GM20431 (cell line): ENCODE data around the gene SIDT1.

Source experiments
- in situ Hi-C: fragments of 300-500 bp; cut with MseI, MboI; formaldehyde crosslinking; loops from one replicate; pipeline ENCODE4 v1.15.0; 2020; ENCODE audit warnings: low sequenced_read_pairs; ENCODE audit not compliant: unreplicated experiment

SIDT1 gene

DNA sequence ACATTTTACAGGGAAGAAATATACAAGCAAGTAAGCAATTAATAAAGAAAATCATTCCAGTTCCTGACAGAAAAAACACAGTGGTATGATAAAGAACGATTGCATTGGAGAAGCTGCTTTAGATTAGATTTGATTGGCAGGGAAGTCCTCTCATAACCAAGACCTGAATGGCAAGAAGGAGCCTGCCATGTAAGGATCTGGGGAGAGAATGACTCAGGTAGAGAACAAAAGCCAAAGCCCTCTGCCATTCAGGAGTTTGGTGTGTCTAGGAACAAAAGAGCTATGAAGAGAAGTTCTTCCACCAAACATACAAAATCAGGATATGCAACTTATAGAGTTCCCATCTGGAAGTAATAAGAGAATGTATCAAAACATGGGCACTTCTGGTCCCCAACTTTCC lies 57.6 kb downstream of the SIDT1 start:
- in situ Hi-C loops, result no loop called here

DNA sequence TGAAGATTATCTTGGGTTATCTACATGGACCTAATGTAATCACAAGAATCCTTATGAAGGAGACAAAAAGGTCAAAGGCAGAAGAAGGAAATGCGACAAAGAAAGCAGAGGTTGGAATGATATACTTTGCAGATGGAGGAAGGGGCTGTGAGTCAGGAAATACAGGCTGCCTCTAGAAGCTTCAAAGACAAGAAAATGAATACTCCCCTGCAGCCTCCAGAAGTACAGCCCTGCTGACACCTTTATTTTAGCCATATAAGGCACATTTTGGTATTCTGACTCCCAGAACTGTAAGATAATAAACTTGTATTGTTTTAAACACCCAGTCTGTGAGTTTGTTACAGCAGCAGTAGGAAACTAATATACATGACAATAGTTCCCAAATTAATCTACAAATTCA lies 58.6 kb downstream of the SIDT1 start:
- in situ Hi-C loops, result no loop called here

DNA sequence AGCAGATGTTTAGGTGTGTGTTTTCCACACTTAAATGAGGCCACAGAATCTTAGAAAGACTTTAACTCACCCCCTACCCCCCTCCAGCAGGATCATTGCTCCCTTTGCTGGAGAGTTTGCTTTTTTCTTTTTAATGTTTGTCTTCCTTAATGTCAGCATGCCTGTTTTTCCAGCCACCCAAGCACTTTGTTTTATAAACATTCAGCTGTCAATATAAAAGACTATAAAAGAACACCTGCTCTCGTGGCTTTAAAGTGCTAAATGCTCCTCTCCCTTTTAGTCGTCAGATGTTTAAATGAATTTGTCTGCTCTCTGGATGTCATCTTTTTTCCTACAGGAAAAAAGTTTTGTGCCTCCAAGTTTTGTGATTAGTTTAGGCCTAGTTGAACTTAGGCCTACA lies 61.7 kb downstream of the SIDT1 start:
- in situ Hi-C loops, result no loop called here

DNA sequence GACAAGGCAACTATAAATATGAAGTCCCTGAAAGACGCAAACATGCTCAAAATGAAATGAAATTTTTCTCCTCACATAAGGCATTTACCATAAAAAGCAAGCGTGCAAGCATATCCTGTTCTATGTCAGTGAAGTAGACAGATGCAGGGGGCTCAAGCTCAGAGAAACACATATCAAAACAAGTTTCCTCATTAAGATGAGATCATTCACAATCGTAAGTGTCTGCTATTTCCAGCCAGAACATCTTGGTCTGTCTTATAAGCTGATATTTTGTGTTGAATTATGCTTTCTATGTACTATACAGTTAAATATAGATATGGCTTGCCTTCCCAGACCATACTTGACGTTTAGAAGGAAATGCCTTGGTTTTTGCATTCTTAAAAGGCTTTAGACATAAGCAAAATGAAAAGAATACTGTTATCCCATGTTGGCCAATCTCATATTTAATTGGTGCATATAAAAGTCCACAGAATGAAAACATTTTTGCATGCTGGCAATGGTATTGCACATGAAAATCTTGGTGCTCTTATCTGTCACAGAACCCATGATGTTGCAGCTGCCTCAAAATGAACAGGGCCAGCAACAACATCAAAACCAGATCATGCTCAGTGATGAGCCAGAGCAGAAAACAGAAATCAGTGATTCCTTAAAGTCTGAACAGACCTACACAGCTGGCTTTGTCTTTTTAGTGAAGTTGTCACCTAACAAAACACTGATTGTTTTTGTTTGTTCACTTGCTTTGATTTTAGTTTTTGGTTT lies 65.4 kb downstream of the SIDT1 start:
- in situ Hi-C loops, result no loop called here

DNA sequence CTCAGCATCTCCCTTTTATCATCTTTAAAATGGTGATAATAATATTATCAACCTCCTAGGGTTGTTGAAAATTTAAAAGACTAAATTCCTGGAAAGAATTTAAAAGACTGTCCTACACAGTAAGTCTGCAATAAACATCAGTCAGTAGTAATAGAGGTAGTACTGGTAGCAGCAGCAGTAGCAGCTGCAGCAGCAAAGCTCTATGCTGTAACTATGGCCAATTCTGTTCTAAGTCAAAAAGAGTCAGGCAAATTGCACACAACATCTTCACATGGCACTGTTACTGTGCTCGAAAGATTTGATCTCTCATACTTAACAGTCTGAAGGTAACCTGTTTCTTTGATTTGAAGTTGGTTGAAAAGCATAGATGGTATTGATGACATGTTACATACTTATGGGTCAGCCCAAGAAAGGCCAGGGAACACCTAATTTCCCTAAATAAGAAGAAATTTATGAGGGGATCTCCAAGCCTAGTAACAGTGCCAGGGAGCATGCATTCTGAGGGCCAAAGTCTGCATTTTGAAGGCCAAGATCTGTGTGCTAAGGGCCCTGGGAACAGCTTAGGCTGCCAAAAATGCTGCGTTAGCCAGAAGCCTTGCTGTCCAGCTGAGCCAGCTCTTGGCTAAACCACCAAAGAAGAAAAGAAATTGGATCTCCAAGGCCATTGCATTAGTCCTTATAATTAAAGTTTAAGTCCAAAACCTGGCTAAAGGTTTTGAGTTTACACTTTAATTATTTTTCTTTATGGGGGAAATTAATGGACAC lies 68.2 kb downstream of the SIDT1 start:
- in situ Hi-C loops, result no loop called here

DNA sequence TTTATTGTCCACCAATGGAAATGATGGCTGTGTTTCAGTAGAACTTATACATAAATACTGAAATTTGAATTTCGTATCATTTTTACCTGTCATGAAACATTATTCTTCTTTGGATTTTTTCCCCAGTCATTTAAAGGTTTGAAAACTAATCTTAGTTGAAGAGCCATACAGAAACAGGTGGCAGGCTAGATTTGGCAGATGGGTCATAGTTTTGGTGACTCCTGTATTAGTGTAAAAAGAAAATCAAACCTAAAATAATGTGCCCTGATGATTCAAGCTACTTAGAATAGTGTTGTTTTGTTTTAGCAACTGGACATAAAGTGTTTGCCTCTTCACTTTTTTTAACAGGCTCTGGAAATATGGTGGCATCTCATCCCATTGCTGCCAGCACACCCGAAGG lies 68.9 kb downstream of the SIDT1 start:
- in situ Hi-C loops, result no loop called here

DNA sequence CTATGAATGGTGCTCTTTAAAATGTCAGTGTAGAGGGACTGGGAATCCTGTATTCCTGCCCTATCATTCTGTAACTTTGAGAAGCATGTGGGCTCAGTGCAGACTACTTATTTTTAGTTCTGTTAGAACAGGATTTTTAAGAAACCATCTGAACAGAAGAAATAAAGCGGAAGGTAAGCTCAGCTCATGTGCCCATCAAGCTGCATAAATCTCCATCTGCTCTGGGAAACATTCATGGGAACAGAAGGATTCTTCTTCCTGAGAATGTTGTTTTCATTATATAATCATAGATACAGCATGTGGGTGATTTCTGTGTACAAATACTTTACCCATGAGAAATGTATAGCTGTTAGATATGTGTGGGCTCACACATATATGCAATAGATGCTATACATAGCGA lies 69.9 kb downstream of the SIDT1 start:
- in situ Hi-C loops, result no loop called here

DNA sequence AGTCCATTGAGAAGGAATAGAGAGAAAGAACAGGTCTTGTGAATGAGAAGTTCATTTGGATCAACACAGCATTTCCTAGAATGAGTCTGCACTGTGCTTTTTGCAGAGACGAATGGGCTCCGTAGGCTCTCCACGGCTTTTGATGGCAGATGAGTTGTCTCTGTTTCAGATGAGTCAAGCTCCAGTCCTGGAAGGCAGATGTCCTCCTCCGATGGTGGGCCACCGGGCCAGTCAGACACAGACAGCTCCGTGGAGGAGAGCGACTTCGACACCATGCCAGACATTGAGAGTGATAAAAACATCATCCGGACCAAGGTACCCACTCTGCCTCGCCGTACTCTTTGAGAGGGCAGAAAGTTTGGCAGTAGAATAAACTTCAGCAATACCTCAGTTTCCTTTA lies 70.5 kb downstream of the SIDT1 start:
- in situ Hi-C loops, result no loop called here

DNA sequence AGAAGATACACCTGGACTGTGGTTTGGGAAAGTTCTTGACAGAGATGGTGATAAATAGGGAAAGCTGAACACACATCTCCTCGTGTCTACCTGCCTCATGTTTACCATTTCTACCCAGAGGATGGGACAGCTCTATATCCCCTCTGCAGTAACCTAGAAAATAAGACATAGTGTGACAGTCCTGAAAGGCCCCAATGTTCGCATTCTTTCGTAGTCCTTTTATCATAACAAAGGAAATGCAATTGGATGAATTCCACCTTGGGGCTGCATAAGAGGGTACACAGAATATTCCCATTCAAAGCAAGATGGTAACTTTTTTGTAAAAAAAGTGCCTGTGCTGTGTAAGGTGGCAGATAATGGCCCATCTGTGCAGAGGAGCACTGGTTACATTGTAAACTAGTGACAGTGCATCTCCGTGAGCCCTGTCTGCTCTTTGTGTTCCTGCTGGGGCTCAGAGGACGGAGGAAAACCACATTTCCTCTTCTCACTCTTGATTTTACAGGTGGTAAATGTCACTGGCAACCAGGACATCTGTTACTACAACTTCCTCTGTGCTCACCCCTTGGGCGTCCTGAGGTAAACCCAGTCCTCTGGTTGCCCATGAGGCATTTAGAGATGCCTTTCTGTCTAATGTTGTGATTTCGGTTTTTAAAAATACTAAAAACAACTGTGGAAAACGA lies 74.3 kb downstream of the SIDT1 start:
- in situ Hi-C loops, result no loop called here

DNA sequence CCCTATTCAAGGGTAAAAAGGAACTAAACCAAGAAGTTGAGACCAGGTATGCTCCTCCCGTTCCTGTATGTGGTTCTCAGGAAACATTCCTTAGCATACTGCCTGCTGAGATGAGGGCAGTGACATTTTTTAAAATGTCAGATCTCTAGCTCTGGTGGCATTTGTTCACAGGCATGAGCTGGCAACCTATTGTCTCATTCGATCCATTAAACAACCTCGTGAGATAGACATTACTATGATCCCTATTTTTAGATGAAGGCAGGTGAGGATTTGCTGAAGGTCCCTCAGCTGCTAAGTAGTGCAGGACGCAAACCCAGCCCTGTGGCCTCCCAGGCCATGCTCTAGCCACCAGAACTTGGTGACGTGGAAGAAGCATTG lies 74.9 kb downstream of the SIDT1 start:
- in situ Hi-C loops, result no loop called here

DNA sequence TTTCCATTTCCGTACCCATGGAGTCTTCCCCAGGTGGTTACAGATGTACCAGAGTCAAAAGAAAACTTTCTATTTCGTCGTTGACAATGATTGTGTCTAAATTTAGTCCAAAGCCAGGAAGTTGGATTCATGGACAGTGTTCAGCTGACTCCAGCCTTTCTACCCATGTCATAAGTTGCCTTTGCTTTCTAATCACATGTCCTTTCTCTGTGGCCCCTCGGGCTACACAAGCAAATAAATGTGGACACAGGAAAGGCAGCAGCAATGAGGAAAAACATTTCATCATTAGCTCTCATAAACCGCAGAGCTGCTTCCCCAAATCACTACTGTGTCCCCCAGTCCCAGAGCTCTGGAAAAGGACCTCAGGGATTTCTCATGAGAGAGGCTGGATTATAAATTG lies 82.0 kb downstream of the SIDT1 start:
- in situ Hi-C loops, result no loop called here

DNA sequence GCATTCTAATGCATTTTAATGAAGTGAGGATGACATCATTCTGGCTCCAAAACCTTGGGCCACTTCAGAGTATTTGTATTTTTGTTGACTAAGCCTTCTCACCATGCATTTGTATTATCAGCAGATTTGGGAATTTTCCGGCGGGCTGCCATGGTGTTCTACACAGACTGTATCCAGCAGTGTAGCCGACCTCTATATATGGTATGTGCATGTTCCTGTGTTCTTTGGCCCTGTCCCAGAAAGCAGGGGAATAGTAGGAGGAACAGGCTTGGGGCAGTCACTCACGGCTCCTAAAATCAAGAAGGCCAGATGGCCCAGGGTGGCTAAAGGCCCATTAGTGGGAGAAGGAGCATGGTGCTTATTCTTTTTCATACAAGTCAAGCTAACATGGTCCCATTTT lies 83.6 kb downstream of the SIDT1 start:
- in situ Hi-C loops, result no loop called here

DNA sequence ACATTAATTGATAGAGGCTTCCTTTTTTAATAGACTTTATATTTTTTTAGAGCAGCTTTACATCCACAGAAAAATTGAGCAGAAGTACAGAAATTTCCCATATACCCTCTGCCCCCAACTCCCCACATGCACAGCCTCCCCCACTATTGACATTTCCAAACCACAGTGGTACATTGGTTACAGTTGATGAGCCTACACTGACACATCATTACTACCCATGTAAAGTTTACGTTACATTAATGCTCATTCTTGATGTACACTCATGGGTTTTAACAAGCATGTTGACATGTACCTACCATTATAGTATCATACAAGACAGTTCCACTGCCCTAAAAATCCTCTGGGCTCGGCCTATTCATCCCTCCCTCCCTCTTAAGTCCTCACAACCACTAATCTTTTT lies 85.4 kb downstream of the SIDT1 start:
- in situ Hi-C loops, result no loop called here

DNA sequence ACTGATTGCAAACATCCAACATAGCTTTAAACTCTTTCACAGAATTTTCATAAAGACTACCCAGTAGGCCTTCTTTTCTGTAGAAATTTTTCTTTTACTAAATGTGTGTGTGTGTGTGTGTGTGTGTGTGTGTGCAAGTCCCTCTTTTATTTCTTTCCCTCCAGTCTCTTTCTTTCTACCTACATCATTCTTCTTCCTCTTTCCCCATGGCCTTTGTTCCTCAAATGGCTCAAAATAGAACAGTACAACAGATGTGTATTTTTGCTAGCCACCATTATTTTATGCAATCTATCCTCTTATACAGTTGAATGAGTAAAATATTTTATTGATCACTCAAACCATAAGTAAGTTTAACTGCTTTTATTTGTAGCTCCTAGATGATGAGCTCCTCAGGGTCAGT lies 87.7 kb downstream of the SIDT1 start:
- in situ Hi-C loops, result no loop called here

DNA sequence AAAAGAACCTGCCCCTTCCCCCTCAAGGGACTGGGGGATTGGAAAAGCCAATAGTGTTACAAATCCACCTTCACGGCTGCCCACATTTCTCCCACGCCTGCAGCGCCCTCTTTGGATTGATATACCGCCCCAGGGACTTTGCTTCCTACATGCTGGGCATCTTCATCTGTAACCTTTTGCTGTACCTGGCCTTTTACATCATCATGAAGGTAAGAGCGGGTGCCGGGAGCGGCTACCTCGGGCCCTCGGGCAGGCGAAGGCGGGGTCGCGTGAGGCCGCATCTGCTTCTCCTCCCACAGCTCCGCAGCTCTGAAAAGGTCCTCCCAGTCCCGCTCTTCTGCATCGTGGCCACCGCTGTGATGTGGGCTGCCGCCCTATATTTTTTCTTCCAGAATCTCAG lies 91.0 kb downstream of the SIDT1 start:
- in situ Hi-C loops, result no loop called here

DNA sequence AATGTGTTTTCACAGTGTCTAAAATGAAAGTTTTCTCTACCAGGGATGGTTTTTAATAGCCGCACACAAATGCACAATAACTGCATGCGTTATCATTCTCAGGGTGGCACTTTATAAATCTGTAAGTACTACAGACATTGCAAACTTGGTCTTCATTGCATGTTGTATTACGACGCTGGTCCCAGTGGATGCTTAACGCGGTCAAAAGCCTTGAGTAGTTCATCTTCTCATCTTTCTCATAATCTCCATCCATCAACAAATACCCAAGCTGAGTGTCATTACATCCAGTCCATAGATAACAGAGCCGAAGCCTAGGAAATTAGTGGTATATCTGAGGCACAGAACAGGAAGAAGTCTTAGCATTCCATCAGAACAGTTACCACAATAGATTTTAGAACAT lies 91.5 kb downstream of the SIDT1 start:
- in situ Hi-C loops, result no loop called here

DNA sequence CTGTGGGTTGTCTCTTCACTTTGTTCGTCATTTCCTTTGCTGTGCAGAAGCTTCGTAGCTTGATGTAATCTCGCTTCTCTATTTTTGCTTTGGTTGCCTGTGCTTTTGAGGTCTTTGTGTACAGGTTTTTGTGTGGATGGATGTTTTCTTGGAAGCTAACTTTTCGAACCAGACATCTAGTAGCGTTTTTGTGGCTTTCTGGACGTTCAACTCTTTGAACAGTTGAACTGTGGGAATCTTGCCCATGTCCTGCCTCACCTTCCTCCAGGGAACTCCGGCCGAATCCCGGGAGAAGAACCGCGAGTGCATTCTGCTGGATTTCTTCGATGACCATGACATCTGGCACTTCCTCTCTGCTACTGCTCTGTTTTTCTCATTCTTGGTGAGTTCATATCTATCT lies 93.5 kb downstream of the SIDT1 start:
- in situ Hi-C loops, result no loop called here

DNA sequence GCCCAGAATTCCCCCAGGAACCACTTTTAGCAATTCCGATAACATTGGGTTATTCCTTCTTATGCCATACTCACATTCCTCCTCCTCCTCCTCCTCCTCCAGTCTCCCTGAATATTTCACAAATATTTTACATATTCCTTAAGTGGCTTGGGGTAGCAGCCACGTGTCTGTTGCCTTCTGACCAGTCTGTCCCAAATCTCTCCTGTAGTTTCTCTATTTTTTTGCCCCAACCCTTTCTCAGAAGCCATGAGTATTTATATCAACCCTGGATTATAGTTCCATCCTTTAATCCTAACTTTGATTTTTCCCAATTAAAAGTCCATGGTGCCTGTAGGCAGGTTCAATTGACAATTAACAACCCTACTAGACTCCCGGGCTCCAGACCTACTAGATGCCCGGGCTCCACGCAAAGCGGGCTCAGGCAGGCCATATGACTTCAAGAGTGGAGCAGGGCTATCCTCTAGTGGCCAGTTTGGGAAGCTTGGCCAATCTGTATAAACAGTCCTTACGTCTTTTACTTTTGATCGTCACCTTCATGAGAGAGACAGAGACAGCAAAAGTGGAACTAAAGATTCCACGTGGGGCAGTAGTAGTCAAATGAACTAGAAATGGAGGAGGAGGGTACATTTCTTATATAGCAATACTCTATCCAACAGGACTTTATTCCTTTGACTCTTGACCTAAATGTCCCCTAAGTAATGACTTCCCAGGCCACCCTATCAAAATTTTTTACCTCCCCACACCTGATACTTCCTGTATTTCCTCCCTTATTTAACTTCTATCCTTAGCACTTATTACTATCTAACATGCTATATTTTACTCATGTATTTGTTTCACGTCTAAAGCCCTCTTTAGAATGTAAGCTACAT lies 94.4 kb downstream of the SIDT1 start:
- in situ Hi-C loops, result no loop called here

DNA sequence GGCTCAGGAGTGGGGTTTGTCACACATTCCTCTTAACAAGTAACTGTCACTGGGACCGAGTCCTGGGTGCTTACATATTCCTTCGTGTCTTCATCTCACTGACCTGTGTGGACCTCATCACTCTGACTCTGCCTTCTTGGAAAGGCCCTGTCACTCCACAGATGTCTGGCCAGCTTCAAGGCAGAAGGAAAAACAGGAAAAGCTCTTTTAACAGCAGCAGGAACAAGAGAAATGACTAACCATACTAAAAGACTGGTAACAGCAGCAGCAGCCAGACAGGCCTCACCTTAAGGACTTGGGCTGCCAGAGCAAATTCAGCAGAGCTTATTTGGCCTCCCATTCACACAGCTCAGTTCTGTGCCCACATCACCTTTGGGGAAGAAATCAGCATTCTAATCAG lies 96.0 kb downstream of the SIDT1 start:
- in situ Hi-C loops, result no loop called here

DNA sequence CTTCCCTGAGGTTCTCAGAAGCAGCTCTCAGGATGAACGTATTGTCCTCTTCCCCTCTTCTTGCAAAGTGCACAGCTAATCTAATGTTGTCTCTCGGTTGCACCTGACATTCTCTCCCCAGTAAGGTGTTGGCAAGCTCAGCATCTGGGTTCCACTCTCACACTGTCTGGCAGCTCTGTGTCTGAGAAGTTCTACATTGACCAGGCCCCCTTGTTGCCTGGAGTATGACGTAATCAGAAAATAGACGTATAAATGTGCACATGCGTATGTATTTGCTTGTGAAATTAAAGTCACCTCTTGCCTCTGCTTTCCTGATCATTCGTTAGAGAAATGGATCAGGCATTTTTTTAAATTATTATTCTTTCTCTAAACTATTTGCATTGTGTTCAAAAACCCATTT lies 96.4 kb downstream of the SIDT1 start:
- in situ Hi-C loops, result no loop called here
